Astrocyte of the cerebellum (primary cell): Measurements from ENCODE around the gene THSD4.

ENCODE experiments used
- DNase-seq: peaks from one replicate; pipeline ENCODE4 v3.0.0-alpha.2; 2011; ENCODE audit warnings: low read depth
- H3K4me3 ChIP-seq: 2 replicates; pipeline ENCODE4 v1.5.1; 2011; ENCODE audit warnings: mild to moderate bottlenecking, low read depth, low read length, moderate library complexity
- CTCF ChIP-seq: IDR thresholded peaks from 2 replicates; pipeline ENCODE4 v1.5.1; 2012; ENCODE audit warnings: low read length, low read depth, moderate library complexity, mild to moderate bottlenecking; ENCODE audit errors: missing control alignments
- in situ Hi-C: cut with HindIII; loops from 2 replicates; pipeline ENCODE4 v1.10.0; 2017; ENCODE audit warnings: low sequenced_read_pairs

THSD4 gene

GRCh38 chr15:71768184-71768583 is 652.9 kb downstream of the THSD4 start:
- in situ Hi-C loops, result no loop called here
- no peak overlapping the region for H3K4me3 ChIP-seq
- TF ChIP-seq CTCF, result no peak
- DNase-seq, result no peak

- TF ChIP-seq CTCF, result no peak
- no peak for DNase-seq
- no peak overlapping the region for H3K4me3 ChIP-seq
- in situ Hi-C loops, result no loop called here
Measured at GRCh38 chr15:71773206-71773859, 658.1 kb downstream of the THSD4 start.

GRCh38 chr15:71775856-71776255 is 660.6 kb downstream of the THSD4 start:
- no peak overlapping the region for H3K4me3 ChIP-seq
- no peak for TF ChIP-seq CTCF
- no peak for DNase-seq
- in situ Hi-C loops, result no loop called here

GRCh38 chr15:71776304-71776703 is 661.0 kb downstream of the THSD4 start:
- in situ Hi-C loops, result no loop called here
- no peak for TF ChIP-seq CTCF
- DNase-seq, result no peak
- H3K4me3 ChIP-seq, result no peak overlapping the region

GRCh38 chr15:71777216-71777943 is 662.1 kb downstream of the THSD4 start:
- no peak for TF ChIP-seq CTCF
- no peak overlapping the region for H3K4me3 ChIP-seq
- in situ Hi-C loops, result no loop called here
- DNase-seq, result no peak

GRCh38 chr15:71779073-71779797 is 664.0 kb downstream of the THSD4 start:
- H3K4me3 ChIP-seq, result no peak overlapping the region
- in situ Hi-C loops, result no loop called here
- TF ChIP-seq CTCF, result no peak
- DNase-seq, result no peak
